Colonic mucosa (tissue), 4 donors: ENCODE data around the gene WFDC10B. TPM values are rescaled to one million over a fixed set of nuclear protein-coding genes. Genes with fewer than 3 reads are reported as not detected.
"Not testable (repeated sequence)": the region's sequence is repeated elsewhere in the genome, so short reads cannot be mapped to it uniquely, and the experiment has no call there.

Experiments
- DNase-seq: peaks from one replicate; pipeline ENCODE4 v3.0.0-alpha.2; 2020
- H3K27ac ChIP-seq: fragments of 200-600 bp; one replicate; pipeline ENCODE4 v1.8.0; 2021
- H3K27me3 ChIP-seq: fragments of 200-600 bp; one replicate; pipeline ENCODE4 v1.8.0; 2021
- H3K36me3 ChIP-seq: fragments of 200-600 bp; one replicate; pipeline ENCODE4 v1.8.0; 2021
- H3K4me1 ChIP-seq: fragments of 200-600 bp; one replicate; pipeline ENCODE4 v1.8.0; 2021; ENCODE audit warnings: mild to moderate bottlenecking
- H3K4me3 ChIP-seq: fragments of 200-600 bp; one replicate; pipeline ENCODE4 v1.8.0; 2021
- H3K9ac ChIP-seq, 2 donors: one replicate each; pipeline ENCODE4 v1.7.0; 2013; ENCODE audit warnings: control low read depth in 2 of 2, low read depth in 2 of 2, low read length in 2 of 2
- H3K9me3 ChIP-seq: fragments of 200-600 bp; one replicate; pipeline ENCODE4 v1.8.0; 2021
- intact Hi-C: fragments of 100-400 bp; cut with DNase I; formaldehyde crosslinking; loops from one replicate; pipeline ENCODE4 v1.14.1; 2022
- total RNA-seq, 2 donors: library from RNA; stranded (reverse); fragmentation: NEBNext Ultra II Directional in 1 of 2; extraction: Animal tissue kit (Norgen Biotek cat#: 25700) in 1 of 2; gene quantifications; one replicate each; pipeline ENCODE4 v1.2.1, GENCODE V29; 2021
- TF ChIP-seq, protein P1 (sequence below): fragments of 200-600 bp; IDR thresholded peaks from one replicate; pipeline ENCODE4 v1.8.0; 2022; ENCODE audit warnings: antibody characterized with exemption, mild to moderate bottlenecking
- donor health status: healthy.
- donor health status: DM: no; HTN: no; CAD: no.
- donor health status: DM: no; HTN: no; CAD: no.

Gene WFDC10B
- total RNA-seq, 2 donors from 2014 or later, result not detected

DNA sequence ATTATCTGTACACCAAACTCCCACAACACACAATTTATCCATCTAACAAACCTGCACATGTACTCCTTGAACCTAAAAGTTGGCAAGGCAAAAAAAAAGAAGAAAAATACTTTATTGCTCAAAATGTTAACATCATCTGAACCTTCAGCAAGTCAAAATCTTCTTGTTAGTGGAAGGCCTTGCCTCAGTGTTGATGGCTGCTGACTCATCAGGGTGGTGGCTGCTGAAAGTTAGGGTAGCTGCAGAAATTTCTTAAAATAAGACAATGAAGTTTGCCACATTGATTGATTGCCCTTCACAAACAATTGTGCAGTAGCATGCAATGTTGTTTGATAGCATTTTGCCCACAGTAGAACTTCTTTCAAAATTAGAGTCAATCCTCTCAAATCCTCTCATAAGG lies 32.1 kb downstream of the WFDC10B start:
- TF ChIP-seq, protein P1, sequence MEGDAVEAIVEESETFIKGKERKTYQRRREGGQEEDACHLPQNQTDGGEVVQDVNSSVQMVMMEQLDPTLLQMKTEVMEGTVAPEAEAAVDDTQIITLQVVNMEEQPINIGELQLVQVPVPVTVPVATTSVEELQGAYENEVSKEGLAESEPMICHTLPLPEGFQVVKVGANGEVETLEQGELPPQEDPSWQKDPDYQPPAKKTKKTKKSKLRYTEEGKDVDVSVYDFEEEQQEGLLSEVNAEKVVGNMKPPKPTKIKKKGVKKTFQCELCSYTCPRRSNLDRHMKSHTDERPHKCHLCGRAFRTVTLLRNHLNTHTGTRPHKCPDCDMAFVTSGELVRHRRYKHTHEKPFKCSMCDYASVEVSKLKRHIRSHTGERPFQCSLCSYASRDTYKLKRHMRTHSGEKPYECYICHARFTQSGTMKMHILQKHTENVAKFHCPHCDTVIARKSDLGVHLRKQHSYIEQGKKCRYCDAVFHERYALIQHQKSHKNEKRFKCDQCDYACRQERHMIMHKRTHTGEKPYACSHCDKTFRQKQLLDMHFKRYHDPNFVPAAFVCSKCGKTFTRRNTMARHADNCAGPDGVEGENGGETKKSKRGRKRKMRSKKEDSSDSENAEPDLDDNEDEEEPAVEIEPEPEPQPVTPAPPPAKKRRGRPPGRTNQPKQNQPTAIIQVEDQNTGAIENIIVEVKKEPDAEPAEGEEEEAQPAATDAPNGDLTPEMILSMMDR, result no peak
- intact Hi-C loops, result no loop called here
- Histone ChIP-seq H3K9me3 (no peaks in the 10 kb centered on the region), H3K9ac (no peak overlapping the region), H3K36me3 (no peaks in the 10 kb centered on the region), H3K27ac (no peak overlapping the region), H3K27me3 (no peaks in the 10 kb centered on the region), H3K4me1 (no peaks in the 10 kb centered on the region), H3K4me3 (no peak overlapping the region)
- DNase-seq, result no peak

DNA sequence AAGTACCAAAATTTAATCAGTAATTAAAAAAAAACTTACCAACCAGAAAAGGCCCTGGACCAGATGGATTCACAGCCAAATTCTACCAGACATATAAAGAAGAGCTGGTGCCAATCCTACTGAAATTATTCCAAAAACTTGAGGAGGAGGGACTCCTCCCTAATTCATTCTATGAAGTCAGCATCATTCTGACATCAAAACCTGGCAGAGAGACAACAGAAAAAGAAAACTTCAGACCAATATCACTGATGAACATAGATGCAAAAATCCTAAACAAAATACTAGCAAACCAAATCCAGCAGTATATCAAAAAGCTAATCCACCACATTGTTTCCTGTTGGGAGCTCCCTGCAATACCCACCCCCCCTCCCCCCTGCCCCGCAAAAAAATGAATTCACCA lies 34.7 kb downstream of the WFDC10B start, which contains the start of gene WFDC11:
WFDC11 (minus strand) TSS at position 101 of the 400 bp plus-strand sequence. CDS start 19,639 bp downstream, outside the sequence.
- TF ChIP-seq, protein P1, result no peak
- H3K27me3 ChIP-seq, result no peaks in the 10 kb centered on the region
- no peaks in the 10 kb centered on the region for H3K4me1 ChIP-seq
- intact Hi-C loops, result no loop called here
- no peaks in the 10 kb centered on the region for H3K9me3 ChIP-seq
- H3K9ac ChIP-seq, result no peak within 1 kb of the TSS
- no peak within 1 kb of the TSS for H3K4me3 ChIP-seq
- no peaks in the 10 kb centered on the region for H3K36me3 ChIP-seq
- H3K27ac ChIP-seq, result no peak within 1 kb of the TSS
- DNase-seq, result no peak

DNA sequence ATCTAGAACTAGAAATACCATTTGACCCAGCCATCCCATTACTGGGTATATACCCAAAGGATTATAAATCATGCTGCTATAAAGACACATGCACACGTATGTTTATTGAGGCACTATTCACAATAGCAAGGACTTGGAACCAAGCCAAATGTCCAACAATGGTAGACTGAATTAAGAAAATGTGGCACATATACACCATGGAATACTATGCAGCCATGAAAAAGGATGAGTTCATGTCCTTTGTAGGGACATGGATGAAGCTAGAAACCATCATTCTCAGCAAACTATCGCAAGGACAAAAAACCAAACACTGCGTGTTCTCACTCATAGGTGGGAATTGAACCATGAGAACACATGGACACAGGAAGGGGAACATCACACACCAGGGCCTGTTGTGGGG lies 47.8 kb downstream of the WFDC10B start:
- H3K9ac ChIP-seq, intact Hi-C loops, H3K27me3 ChIP-seq: not testable (repeated sequence)

DNA sequence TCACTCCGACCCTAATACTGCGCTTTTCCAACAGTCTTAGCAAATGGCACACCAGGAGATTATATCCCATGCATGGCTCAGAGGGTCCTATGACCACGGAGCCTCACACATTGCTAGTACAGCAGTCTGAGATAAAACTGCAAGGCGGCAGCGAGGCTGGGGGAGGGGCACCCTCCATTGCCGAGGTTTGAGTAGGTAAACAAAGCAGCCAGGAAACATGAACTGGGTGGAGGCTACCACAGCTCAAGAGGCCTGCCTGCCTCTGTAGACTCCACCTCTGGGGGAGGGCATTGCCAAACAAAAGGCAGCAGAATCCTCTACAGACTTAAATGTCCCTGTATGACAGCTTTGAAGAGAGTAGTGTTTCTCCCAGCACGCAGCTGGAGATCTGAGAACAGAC lies 53.1 kb downstream of the WFDC10B start:
- H3K9ac ChIP-seq, intact Hi-C loops, H3K9me3 ChIP-seq, H3K27me3 ChIP-seq, H3K27ac ChIP-seq, DNase-seq, H3K36me3 ChIP-seq, H3K4me1 ChIP-seq, H3K4me3 ChIP-seq: not testable (repeated sequence)

More for the DNA sequence above, 47.8 kb downstream of the WFDC10B start:
- not testable (repeated sequence) for H3K9me3 ChIP-seq, DNase-seq, H3K4me1 ChIP-seq, H3K27ac ChIP-seq, H3K4me3 ChIP-seq, H3K36me3 ChIP-seq

DNA sequence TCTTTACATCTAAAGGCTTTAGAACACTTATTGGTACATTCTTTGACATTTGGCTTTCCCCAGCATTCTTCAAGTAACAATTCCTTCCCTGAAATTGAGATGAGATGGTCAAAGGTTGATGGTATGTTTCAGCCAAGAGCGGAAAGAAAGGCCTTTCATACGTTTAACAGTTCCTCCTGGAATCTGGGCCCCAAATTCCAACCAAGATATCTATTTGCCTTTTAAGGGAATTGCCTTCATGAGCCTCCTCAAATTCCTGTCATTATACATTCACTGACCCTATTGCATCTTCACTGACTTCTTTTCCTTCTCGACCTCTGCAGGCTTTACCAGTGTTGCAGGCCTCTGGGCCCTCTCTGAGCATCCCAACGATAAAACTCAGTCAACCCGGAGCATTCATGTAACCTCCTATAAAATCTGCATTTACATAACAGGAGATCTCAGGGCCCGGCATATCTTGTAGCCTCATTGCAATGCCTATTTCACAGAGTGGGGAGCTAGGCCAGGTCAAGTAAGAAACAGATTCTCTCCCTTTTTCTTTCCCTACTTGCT lies 55.4 kb downstream of the WFDC10B start:
- Histone ChIP-seq H3K4me3 (no peak overlapping the region), H3K9me3 (no peaks in the 10 kb centered on the region), H3K9ac (no peak overlapping the region), H3K36me3 (no peaks in the 10 kb centered on the region), H3K27ac (no peak overlapping the region), H3K27me3 (no peaks in the 10 kb centered on the region), H3K4me1 (no peaks in the 10 kb centered on the region)
- DNase-seq, result no peak
- intact Hi-C loops, result no loop called here
- TF ChIP-seq, protein P1, result no peak

DNA sequence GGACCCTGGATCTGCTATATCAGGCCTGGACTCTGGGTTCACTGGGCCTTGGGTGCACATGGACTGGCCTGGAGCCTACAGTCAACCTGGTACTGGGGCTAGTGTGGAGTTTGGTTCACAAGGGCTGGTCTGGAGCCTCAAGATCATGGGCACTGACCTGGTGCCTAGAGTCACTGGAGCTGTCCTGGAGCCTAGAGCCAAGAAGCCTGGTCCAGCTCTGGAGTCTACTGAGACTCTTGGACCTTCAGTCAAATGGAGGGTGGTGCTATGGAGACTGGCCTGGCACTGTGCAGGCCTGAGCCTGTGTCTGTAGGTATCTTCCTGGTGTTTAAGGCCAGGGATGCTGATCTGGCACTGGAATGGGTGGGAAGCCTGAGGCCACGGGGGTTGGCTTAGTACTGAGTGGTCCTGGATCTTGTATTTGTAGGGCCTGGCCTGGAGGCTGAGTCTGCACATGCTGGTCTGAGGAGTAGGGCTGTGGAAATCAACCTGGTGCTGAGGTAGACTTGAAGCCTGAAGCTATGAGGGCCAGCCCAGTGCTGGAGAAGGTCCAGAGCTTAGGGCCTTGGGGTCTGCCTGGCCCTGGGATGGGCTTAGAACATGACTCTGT lies 57.3 kb downstream of the WFDC10B start:
- no peak for DNase-seq
- H3K36me3 ChIP-seq, result no peaks in the 10 kb centered on the region

More for the DNA sequence above, 57.3 kb downstream of the WFDC10B start:
- TF ChIP-seq, protein P1, result no peak
- Histone ChIP-seq H3K9ac (no peak overlapping the region), H3K27ac (no peak overlapping the region), H3K4me3 (no peak overlapping the region), H3K4me1 (no peaks in the 10 kb centered on the region), H3K27me3 (no peaks in the 10 kb centered on the region), H3K9me3 (no peaks in the 10 kb centered on the region)
- intact Hi-C loops, result no loop called here
